AG10803 (cell line): Measurements from ENCODE around the gene ATP5PO.

Source experiments
- DNase-seq: peaks from one replicate; pipeline ENCODE4 v3.0.0; 2010; ENCODE audit warnings: low read depth
- H3K4me3 ChIP-seq: 2 replicates; pipeline ENCODE4 v1.5.1; 2011; ENCODE audit warnings: mild to moderate bottlenecking, low read length, control low read depth
- CTCF ChIP-seq: conservative IDR thresholded peaks from 2 replicates; pipeline ENCODE4 v1.5.1; 2011; ENCODE audit warnings: mild to moderate bottlenecking, low read length, control low read depth, inconsistent platforms

ATP5PO gene

GRCh38 chr21:33947451-33948095 lies 32.0 kb upstream of the ATP5PO start:
- H3K4me3 ChIP-seq, result peak overlapping the region; percentile 53
- no peak for TF ChIP-seq CTCF

GRCh38 chr21:33945652-33946270 lies 30.2 kb upstream of the ATP5PO start:
- no peak overlapping the region for H3K4me3 ChIP-seq
- no peak for TF ChIP-seq CTCF
- DNase-seq, result no peak

More at GRCh38 chr21:33947451-33948095, 32.0 kb upstream of the ATP5PO start:
- DNase-seq, result peak; percentile 94

- no peak for TF ChIP-seq CTCF
- H3K4me3 ChIP-seq, result no peak overlapping the region
- DNase-seq, result no peak
Observed at GRCh38 chr21:33944185-33944763, 28.7 kb upstream of the ATP5PO start.

- H3K4me3 ChIP-seq, result no peak overlapping the region
- no peak for TF ChIP-seq CTCF
- no peak for DNase-seq
Observed at GRCh38 chr21:33943293-33943692, 27.7 kb upstream of the ATP5PO start.

- no peak for DNase-seq
- no peak for TF ChIP-seq CTCF
- H3K4me3 ChIP-seq, result no peak overlapping the region
Observed at GRCh38 chr21:33942426-33942825, 26.8 kb upstream of the ATP5PO start.

GRCh38 chr21:33940881-33941245 lies 25.3 kb upstream of the ATP5PO start:
- peak; percentile 13 for DNase-seq
- no peak for TF ChIP-seq CTCF

More at GRCh38 chr21:33940881-33941245, 25.3 kb upstream of the ATP5PO start:
- H3K4me3 ChIP-seq, result no peak overlapping the region
